Right renal pelvis (tissue), 4 donors: Measurements from ENCODE around the gene LCOR. TPM values are rescaled to one million over a fixed set of nuclear protein-coding genes. Genes with fewer than 3 reads are reported as not detected.

ENCODE experiments used
- DNase-seq, 4 donors: peaks; one replicate each; pipeline ENCODE4 v3.0.0-alpha.2; 2013; ENCODE audit warnings: low read depth in 4 of 4, low spot score in 3 of 4, missing footprints in 1 of 4
- polyA plus RNA-seq, 4 donors: library from polyadenylated mRNA; unstranded; fragments of 120-200 nt; gene quantifications; one replicate each; pipeline ENCODE4 v1.2.1, GENCODE V29; 2013; ENCODE audit not compliant: insufficient read length in 4 of 4

Gene LCOR
- polyA plus RNA-seq, 4 donors = 24.6 to 31.1 (median 29.5) TPM

DNA sequence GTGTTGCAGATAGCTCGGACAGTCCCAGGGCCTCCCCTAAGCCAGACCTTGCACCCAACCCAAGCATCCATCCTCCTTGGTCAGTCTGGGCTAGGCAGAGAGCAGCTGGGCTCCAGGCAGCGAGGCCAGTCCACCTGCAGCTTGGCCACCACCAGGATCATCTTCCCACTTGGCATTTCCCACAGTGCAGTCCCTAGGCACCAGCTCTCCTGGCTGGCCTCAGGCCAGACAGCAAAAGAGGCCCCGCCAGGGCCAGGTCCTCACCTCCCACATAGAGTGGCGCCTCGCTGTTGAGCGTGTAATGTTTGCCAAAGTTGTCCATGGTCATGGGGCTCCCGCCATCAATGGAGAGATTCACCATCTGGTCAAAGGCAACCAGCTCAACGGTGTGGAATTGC, 171.7 kb downstream of the LCOR start:
- DNase-seq = no peak

DNA sequence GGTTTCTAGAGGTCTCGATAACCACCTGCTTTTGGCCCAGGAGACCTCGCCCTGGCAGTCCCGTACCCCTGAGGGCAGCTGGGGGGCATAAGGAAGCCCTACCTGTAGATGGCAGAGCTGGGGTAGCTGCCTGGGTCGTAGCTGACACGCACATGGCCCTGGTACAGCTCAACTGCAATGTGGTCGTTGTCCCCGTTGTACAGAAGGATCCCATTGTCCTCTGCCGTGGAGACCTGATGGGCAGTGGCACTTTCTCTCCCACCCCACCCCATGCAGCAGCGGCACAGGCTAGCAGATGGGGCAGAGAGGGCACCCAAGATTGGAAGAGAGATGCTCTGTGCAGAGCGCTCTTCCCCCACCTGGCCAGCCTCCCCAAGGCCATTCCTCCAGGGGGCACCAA, 172.5 kb downstream of the LCOR start:
- DNase-seq = no peak

DNA sequence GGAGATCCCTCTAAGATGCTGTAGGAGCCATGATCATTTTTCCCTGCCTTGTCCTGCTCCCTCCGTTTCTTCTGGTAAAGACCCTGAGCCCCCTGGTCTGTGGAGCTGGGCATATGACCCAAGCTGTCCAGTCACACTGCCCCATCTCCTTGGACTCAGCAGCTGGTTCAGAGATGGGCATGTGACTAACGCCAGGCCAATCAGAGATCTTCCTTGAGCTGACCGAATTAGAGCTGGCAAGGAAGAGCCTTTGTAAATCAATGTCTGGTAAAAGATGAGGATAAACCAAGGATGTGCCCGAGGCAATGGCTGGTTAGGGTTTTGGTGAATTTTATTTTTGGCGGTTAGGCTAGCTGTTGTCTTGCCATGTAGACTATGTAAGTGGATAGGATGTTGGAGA, 173.3 kb downstream of the LCOR start:
- no peak for DNase-seq

DNA sequence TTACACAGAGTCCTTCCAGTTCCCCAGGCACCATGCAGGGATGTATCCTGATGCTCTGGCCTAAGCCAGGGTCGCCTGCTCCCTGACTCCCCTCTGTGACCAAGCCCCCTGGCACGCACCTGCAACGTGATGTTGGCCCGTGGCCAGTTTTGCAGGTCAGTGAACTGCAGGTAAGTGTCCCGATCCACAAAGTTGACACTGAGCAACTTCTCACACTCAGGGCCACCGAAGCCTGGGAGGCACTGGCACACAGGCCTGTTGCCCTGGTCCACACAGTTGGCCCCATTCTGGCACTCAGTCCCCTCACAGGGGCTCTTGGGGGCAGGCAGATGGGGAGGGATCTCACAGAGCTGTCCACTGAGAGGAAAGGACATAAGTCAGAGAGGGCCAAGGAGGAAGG, 174.3 kb downstream of the LCOR start:
- DNase-seq = no peak

DNA sequence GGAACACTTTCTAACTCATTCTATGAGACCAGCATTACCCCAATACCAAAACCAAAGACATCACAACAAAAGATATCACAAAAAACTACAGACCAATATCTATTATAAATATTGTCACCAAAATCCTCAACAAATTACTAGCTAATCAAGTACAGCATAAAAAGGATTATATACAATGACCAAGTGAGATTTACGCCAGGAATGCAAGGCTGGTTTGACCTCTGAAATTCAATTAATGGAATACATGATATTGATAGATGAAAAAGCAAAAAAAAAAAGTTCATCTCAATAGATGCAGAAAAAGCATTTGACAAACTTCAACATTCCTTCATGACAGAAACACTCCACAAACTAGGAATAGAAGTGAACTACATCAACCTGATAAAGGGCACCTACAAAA, 175.3 kb downstream of the LCOR start:
- no peak for DNase-seq

DNA sequence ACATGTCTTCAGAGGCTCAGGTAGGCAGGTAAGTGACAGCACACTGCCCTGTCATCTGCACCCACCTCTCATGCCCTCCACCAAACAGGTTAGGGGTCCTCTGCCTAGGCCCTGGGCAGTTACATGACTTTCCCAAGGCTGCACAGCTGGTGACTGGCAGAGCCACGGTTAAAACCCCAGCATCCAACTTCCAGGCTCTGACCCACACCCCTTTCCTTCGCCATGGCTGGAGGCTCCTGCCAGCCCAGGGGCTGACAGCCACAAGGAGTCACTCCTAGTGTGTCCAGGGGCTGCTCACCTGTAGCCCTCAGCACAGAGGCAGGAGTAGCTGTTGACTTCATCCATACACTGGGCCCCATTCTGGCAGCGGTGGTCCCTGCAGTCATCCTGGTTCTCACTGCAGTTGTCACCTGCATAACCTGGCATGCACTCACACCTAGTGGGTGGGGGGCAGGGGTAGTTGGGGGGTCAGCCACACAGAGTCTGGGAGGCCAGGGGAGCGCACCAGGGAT, 178.7 kb downstream of the LCOR start:
- DNase-seq = no peak

DNA sequence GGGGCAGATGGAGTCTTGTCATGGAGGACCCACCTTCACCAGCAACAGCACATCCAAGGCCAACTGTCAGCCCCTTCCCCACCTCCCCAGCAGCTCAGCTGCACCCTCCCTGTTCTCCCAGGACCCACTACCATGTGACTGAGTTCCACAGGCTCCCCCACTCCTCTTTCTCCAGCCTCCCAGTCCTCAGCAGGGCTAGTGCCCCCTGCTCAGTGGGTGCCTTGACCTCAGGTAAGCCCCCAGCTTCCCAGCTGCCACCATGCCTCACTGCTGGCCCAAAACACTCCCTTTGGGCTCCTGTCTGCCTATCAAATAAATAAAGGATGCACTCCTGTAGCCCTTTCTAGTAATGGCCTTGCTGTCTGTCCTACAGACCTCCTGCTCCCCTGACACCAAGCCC, 179.3 kb downstream of the LCOR start:
- no peak for DNase-seq

DNA sequence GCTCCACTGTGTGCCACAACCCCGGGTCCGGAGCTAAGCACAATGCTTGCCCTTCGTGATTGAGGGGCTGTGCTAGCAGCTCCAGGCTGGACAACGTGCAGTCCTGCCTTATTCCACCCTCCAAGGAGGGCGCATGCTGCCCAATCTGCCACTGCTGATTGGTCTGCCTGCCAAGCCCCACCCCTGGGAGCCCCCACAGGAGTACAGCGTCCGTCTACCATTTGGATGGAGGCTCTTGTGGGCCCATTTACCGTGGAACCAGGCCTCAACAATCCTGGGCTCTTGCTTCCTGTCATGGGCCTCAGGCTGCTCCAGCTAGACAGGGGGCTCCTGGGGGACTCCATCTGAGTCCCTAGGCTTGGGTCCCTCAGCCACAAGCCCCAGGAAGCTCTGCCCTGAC, 180.4 kb downstream of the LCOR start:
- DNase-seq = no peak

DNA sequence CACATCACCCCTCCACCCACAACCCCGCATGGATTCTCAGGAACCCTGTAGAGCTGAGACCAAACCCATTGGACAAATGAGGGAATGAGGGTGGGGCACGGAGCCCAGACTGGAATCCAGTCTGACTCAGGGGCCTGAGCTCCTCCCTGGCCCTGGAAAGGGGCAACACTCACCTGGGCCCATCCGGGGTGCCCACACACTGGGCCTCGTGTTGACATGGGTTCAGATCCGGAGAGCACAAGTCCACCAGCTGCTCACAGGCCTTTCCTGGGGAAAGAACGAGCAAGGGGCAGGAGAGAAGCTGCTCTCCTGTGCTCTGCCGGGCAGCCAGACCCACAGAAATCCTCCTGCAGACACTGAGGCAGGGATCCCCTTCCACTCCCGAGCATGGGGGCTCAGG, 181.5 kb downstream of the LCOR start:
- DNase-seq = no peak

DNA sequence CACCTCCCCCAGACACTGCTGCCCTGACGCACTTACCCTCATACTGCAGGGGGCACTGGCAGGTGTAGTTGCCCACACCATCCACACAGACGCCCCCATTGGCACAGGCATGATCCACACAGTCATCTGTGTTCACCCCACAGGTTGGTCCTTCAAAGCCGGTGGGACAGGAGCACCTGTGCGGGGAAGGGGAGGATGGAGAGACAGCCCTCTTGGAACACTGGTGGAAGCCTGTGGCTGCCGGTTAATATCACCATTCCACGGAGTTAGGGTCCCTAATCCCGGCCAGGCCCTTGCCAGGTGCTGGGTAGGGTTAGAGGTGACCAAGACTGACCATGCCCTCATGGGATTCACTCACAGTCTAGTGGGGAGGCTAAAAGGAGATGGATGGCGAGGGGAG, 181.9 kb downstream of the LCOR start:
- no peak for DNase-seq

DNA sequence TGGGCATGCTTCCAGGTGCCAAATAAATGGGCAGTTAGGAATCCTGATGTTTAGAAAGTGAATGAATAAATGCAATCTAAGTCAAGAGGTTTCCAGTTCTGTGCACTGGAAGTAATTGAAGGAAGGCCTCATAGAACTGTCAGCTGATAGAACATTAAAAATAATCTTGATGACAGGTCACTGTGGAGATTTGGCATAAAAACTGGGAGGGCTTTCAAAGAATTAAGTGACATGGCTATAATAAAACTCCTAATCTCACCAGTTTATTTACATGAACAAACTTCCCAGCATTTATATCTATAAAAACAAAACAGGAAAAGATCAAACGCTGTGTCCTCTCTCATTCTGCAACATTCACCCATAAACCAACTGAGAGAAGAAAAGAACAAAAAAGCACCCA, 183.1 kb downstream of the LCOR start:
- DNase-seq = no peak

DNA sequence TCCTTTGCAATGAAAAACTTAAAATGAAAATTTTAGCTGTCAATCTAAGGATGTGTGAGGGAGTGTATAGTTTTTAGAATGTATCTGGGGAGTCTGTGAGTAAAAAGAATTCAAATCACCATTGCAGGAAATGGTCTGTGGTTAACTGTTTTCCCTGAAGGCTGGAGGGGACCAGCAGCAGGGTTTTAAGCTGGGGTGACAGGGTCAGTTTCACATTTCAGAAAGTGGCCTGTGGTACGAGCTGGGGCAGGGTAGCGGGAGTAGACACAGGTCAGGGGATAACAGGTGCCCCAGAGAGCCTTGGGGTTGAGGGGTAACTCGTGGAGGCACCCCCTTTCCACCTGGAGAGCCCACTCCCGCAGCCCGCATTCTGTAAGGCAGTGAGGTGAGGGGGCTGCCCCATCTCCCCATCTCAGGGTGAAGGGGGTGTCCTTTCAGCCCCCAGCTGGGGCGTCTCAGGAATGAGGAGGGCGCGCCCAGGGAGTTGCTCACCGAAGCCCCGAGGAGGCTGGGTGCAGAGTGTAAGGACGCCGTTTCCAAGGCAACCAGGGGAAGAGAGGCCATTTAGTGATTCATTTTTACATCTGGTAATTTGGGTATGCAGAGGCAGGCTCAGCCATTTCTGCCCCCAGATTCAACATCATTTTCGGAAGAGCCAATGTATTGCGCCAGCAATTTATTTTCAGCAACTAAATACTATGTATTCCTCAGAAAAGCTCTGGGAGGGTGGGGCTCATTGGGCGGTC, 184.8 kb downstream of the LCOR start:
- no peak for DNase-seq

DNA sequence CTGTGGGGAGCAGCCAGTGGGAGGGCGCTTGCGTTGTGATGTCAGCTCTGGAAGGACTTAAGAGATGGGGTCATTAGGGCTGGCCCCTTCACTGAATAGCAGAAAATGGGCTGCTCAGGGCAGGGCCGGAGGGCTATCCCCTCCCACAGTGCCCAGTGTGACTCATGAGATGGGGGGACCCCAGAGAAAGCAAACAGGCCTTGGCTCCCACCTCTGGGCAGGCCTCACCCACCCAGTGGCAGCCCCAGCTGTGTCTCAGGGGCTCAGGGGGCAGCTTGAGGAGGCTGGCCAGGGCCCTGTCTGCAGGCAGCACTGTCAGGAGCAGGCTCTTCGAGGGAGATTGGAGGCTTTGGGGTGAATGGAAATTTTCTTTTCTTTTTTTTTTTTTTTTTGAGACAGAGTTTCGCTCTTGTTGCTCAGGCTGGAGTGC, 185.4 kb downstream of the LCOR start:
- DNase-seq = no peak

DNA sequence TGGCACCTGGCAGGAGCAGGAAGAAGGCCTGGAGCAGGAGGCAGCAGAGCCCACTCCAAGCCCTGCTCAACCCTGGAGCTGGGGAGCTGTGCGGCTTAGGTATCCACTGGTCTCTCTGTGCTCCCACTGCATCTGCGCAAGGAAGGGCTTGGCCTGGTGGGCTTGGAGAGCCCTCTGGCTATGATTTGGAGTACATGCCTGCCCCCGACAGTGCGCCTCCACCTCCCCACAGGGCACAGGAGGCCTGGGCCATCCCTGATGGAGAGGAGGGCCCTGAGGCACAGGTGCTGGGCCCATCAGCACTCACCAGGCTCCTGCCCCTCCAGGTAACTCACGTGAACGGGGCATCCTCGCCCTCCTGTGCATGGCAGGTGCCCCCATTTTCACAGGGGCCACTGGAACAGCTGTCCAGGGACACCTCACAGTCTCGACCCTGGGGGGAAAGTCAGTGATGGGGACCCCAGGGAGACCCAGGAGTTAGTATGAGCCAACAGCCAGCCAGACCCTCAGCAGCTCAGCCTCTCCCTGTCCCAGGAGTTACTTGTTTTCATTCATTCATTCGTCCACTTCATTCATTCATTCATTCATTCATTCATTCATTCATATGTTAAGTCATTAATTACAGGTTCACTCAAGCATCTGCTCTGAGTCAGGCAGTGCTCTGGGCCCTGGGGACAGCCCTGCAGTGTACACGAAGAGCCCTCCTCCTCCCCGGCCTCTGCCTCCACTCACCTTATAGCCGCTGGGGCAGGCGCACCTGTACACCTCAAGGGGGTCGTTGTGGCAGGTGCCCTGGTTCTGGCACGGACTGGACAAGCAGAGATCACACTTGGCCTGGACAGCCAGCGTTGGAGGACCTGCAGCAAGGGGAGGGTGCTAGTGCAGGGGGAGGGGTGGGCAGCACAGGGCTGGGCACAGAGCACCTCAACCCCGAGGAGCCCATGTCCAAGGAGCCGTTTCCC, 186.4 kb downstream of the LCOR start:
- no peak for DNase-seq

DNA sequence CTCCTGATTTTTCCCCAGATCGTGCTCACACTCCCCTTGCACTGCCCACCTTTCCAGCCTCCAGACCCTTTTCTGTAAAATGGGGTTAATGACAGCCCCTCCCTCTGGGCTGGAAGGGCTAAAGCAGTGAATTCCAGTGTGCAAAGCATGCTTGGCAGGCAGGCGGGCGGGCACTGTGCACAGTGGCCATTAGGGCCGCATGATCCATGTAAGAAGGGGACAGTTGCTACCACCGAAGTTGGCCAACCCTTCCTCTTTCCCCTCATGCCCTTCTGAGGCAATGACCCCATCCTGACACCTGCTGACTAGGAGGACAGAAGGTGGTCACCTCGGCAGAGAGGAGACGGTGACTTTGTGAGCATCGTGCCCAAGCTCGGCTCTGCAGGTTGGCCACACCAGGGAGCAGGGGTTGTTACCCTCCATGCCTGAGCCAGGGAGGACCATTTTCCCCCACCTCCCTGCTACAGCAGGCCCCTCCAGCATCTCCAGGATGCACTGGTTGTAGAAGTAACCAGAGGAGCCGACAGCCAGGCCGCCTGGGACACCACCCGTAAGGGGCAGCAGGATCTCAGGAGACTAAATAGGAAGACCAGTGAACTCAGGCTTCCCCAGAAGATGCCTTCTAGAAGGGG, 187.2 kb downstream of the LCOR start:
- DNase-seq = no peak

DNA sequence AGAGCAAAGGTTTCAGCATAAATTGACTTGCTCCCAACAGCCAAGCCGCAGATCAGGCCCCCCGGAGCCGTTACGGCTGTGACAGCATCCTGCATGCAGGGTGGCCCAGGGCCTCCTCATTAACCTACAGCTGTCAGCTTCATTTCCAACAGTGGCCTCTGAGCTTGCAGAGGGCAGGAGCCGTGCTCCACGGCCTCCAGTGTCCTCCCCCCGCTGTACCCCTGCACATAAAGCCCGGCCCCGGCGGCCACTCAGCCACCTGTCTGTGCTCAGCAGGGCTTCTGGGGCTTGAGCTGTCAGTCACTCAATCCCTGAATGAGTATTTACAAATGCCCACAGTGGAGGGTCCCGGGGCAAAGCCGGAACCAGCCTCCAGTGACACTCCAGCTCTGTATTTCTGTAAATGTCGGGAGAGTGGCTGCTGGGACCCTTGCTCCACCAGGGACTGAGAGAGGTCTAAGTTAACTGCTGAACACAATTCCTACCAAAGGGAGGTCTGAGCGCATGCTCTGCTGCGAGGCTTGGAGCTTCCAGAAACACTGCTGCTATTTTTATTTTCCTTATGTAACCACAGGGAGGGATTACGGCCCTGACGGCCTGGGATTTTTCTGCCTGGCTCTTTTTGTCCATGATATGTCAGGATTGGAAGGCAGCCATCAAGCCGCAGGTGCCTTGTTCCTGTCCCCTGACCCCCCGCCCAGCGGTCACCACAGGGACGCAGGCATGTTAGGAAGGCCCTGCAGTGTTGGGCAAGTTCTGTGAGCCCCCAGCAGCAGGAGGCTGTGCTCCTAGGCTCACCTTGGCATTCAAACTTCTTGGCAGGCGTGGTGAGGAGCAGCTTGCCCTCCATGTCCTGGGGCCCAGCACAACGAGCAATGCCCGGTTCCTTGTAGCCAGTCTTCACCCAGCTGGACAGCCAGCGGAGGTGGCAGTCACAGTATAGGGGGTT, 188.6 kb downstream of the LCOR start:
- no peak for DNase-seq

DNA sequence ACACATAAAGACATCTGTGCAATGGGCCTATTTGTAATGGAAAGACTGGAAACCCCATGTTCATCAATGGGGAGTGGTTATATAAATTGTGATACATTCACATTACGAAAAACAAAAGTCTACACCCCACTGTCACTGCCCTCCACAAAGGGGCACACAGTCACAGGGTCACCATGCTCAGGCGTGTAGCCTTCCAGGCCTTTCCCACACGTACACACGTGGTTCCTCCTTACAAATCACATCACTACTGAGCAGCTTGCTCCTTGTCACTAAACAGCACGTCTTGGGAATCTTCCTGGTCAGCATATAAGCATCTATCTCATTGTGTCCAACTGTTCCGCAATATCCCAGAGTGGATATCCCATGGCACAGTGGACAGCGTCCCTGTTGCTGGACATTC, 190.5 kb downstream of the LCOR start:
- no peak for DNase-seq

DNA sequence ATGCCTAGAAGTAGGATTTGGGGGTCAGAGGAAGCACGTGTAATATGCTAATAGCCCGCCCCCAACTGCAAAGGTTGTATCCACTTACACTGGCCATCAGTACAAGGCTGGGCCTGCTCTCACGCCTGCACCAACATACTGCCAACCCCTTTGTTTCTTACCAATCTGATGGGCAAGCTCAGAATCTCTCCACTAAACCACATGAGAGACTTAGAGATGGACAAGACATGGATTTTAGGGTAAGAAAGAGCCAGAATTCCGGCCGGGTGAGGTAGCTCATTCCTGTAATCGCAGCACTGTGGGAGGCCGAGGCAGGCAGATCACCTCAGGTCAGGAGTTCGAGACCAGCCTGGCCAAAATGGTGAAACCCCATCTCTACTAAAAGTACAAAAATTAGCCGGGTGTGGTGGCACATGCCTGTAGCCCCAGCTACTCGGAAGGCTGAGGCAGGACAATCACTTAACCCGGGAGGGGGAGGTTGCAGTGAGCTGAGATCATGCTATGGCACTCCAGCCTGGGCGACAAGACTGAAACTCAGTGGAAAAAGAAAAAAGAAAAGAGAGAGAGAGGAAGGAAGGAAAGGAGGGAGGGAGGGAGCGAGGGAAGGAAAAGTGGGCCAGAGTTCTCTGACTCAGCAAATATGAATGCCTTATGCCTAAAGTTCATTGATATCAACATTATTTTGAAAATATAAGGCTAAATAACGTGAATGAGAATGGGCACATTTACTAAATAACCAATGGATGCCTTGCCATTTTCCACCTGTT, 191.5 kb downstream of the LCOR start:
- DNase-seq = no peak
